ENCODE measurements around the gene FSD2. TPM values are rescaled to one million over a fixed set of nuclear protein-coding genes. Genes with fewer than 3 reads are reported as not detected.

FSD2 gene
- total RNA-seq, 1 experiment from 2014 or later, result not detected

DNA sequence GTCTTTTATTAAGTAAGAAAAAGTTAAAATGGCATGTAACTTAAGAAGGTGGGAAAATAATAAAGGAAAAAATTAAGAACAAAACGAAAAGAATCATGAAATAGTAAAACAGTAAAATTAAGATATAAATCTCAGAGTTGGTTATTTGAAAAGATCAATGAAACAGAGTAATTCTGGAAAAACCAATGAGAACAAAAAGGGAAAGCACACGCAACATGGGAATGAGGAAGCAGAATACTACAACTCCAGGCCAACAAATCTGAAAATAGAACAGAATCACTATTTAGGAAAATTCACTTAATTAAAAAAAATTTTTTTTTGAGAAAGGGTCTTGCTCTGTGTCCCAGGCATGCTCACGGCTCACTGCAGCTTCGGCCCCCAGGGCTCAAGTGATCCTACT lies 34.3 kb upstream of the FSD2 start:
- CTCF ChIA-PET, result no interaction called here
- no peak overlapping the region for H3K4me3 Mint-ChIP-seq (ENCODE audit: unreplicated experiment)

DNA sequence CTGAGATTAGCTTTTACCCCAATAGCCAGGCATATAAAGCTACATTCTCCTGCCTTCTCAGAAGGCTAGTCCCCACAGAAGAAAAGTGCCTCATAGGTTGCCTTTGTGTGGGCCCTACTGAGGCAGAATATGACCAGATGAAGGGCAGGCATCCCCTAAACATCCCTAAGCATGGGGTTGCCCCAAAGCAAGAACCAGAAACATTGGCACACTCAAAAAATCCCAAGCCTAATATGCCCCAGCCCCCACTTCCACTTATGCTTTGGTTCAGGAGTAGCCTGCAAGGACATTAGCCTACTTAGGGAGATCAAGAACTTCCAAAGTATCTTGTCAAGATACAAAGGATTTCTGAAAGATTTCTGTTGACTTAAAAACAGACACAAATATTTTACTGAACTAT lies 33.3 kb upstream of the FSD2 start:
- TF ChIP-seq, protein P1, sequence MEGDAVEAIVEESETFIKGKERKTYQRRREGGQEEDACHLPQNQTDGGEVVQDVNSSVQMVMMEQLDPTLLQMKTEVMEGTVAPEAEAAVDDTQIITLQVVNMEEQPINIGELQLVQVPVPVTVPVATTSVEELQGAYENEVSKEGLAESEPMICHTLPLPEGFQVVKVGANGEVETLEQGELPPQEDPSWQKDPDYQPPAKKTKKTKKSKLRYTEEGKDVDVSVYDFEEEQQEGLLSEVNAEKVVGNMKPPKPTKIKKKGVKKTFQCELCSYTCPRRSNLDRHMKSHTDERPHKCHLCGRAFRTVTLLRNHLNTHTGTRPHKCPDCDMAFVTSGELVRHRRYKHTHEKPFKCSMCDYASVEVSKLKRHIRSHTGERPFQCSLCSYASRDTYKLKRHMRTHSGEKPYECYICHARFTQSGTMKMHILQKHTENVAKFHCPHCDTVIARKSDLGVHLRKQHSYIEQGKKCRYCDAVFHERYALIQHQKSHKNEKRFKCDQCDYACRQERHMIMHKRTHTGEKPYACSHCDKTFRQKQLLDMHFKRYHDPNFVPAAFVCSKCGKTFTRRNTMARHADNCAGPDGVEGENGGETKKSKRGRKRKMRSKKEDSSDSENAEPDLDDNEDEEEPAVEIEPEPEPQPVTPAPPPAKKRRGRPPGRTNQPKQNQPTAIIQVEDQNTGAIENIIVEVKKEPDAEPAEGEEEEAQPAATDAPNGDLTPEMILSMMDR (IDR thresholded peaks at IDR 0.05; ENCODE audit: insufficient read depth in 1 of 2, low read depth in 1 of 2, low read length in 1 of 2, severe bottlenecking in 1 of 2, unreplicated experiment in 1 of 2), result no peak
- CTCF ChIA-PET, result interaction anchor here (1.6 kb wide), 1 partner anchor 10 kb away, joined by 4 read pairs; no protein-coding TSS in a partner anchor

More for the DNA sequence above, 34.3 kb upstream of the FSD2 start:
- H3K27ac Mint-ChIP-seq (ENCODE audit: unreplicated experiment), result no peak overlapping the region
- intact Hi-C loops (cut with micrococcal nuclease; ENCODE audit: unreplicated experiment), result no loop called here
- peaks cover 15% of the 10 kb centered on the region for H3K36me3 Mint-ChIP-seq (ENCODE audit: insufficient read depth, unreplicated experiment)
- H3K4me1 Mint-ChIP-seq (ENCODE audit: low read depth, unreplicated experiment), result no peaks in the 10 kb centered on the region
- Histone ChIP-seq H3K4me1 (no peaks in the 10 kb centered on the region), H3K9me3 (no peaks in the 10 kb centered on the region; the same call in 1 of the 2 replicates), H3K27me3 (replicated peaks; ENCODE audit: control insufficient read depth, insufficient read depth, low read length) (no peaks in the 10 kb centered on the region), H3K4me3 (ENCODE audit: low read depth, low read length) (no peak overlapping the region), H3K36me3 (ENCODE audit: control insufficient read depth, insufficient read depth, low read length) (no peaks in the 10 kb centered on the region; the same call in 1 of the 2 replicates)
- TF ChIP-seq, protein P1 (IDR thresholded peaks at IDR 0.05; ENCODE audit: insufficient read depth in 1 of 2, low read depth in 1 of 2, low read length in 1 of 2, severe bottlenecking in 1 of 2, unreplicated experiment in 1 of 2), result no peak
- BruUV-seq (replicated peaks), result no TSS peak
- no peak for DNase-seq
- POLR2A ChIA-PET, result no interaction called here
- no peaks in the 10 kb centered on the region for H3K27me3 Mint-ChIP-seq (ENCODE audit: insufficient read depth, unreplicated experiment)
- H3K9me3 Mint-ChIP-seq (ENCODE audit: unreplicated experiment), result no peaks in the 10 kb centered on the region

DNA sequence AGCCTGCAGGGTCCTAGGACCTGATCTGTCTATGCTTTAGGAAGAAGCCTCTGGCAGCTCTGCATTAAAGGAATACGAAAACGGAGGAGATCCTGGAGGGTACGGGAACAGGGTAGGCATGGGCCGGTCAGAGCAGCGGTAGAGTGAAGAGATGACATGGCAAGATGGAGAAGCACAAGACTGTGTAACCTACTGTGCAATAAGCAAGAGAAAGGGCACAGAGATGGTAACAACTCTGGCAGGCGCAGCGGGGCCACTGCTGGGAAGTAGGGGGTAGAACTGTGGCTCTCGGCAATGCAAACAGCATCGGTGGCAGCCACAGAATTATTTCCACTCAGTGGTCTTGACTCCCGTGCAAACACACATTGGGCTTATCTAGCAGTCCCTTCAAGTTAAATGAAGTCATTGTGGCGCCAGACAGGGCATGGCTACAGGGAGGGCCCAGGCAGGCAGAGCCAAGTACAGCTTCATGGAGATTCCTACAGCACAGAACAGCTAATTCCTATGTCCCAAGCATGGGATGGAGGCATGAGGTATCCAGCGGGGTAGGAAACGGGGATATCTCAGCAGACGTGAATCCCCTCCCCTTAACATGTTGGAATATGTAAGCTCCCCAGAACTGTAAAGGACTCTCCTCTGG lies 32.3 kb upstream of the FSD2 start:
- TF ChIP-seq, protein P1 (IDR thresholded peaks at IDR 0.05; ENCODE audit: insufficient read depth in 1 of 2, low read depth in 1 of 2, low read length in 1 of 2, severe bottlenecking in 1 of 2, unreplicated experiment in 1 of 2), result no peak
- no peaks in the 10 kb centered on the region for H3K4me1 ChIP-seq
- Mint-ChIP-seq H3K27ac (ENCODE audit: unreplicated experiment) (no peak overlapping the region), H3K4me1 (ENCODE audit: low read depth, unreplicated experiment) (no peaks in the 10 kb centered on the region), H3K36me3 (ENCODE audit: insufficient read depth, unreplicated experiment) (peaks cover 34% of the 10 kb centered on the region), H3K9me3 (ENCODE audit: unreplicated experiment) (no peaks in the 10 kb centered on the region), H3K4me3 (ENCODE audit: unreplicated experiment) (no peak overlapping the region), H3K27me3 (ENCODE audit: insufficient read depth, unreplicated experiment) (no peaks in the 10 kb centered on the region)
- DNase-seq, result no peak
- no peaks in the 10 kb centered on the region; the same call in 1 of the 2 replicates for H3K36me3 ChIP-seq (ENCODE audit: control insufficient read depth, insufficient read depth, low read length)
- H3K4me3 ChIP-seq (ENCODE audit: low read depth, low read length), result no peak overlapping the region
- intact Hi-C loops (cut with micrococcal nuclease; ENCODE audit: unreplicated experiment), result no loop called here
- BruUV-seq (replicated peaks), result no TSS peak
- ChIA-PET CTCF (interaction anchor here (1.6 kb wide), 1 partner anchor 11 kb away, joined by 4 read pairs; no protein-coding TSS in a partner anchor), POLR2A (interaction anchor here (0.7 kb wide), 1 partner anchor 289 kb away, joined by 5 read pairs; no protein-coding TSS in a partner anchor)
- no peaks in the 10 kb centered on the region; the same call in 1 of the 2 replicates for H3K9me3 ChIP-seq
- H3K27me3 ChIP-seq (replicated peaks; ENCODE audit: control insufficient read depth, insufficient read depth, low read length), result no peaks in the 10 kb centered on the region

More for the DNA sequence above, 33.3 kb upstream of the FSD2 start:
- DNase-seq, result no peak
- POLR2A ChIA-PET, result interaction anchor here (0.7 kb wide), 1 partner anchor 290 kb away, joined by 5 read pairs; no protein-coding TSS in a partner anchor
- Mint-ChIP-seq H3K36me3 (ENCODE audit: insufficient read depth, unreplicated experiment) (peaks cover 25% of the 10 kb centered on the region), H3K4me3 (ENCODE audit: unreplicated experiment) (no peak overlapping the region), H3K9me3 (ENCODE audit: unreplicated experiment) (no peaks in the 10 kb centered on the region), H3K4me1 (ENCODE audit: low read depth, unreplicated experiment) (no peaks in the 10 kb centered on the region), H3K27ac (ENCODE audit: unreplicated experiment) (no peak overlapping the region), H3K27me3 (ENCODE audit: insufficient read depth, unreplicated experiment) (no peaks in the 10 kb centered on the region)
- H3K36me3 ChIP-seq (ENCODE audit: control insufficient read depth, insufficient read depth, low read length), result no peaks in the 10 kb centered on the region; the same call in 1 of the 2 replicates
- BruUV-seq (replicated peaks), result no TSS peak
- intact Hi-C loops (cut with micrococcal nuclease; ENCODE audit: unreplicated experiment), result no loop called here
- no peaks in the 10 kb centered on the region; the same call in 1 of the 2 replicates for H3K9me3 ChIP-seq
- H3K4me1 ChIP-seq, result no peaks in the 10 kb centered on the region
- H3K27me3 ChIP-seq (replicated peaks; ENCODE audit: control insufficient read depth, insufficient read depth, low read length), result no peaks in the 10 kb centered on the region
- H3K4me3 ChIP-seq (ENCODE audit: low read depth, low read length), result no peak overlapping the region

Data from Caco-2 (cell line).